ENCODE data around the gene CDH4.
"Not testable (repeated sequence)": the region's sequence is repeated elsewhere in the genome, so short reads cannot be mapped to it uniquely, and the experiment has no call there.

DNA sequence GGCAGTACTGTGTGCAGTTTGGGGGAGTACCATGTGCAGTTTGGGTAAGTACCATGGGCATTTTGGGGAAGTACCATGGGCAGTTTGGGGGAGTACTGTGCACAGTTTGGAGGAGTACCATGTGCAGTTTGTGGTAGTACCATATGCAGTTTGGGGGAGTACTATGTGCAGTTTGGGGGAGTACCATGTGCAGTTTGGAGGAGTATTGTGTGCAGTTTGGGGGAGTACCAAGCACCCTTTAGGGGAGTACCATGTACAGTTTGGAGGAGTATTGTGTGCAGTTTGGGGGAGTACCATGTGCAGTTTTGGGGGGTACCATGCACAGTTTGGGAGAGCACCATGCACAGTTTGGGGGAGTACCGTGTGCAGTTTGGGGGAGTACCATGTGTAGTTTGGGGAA lies 21.6 kb downstream of the CDH4 start:
- TF ChIP-seq, protein P1, sequence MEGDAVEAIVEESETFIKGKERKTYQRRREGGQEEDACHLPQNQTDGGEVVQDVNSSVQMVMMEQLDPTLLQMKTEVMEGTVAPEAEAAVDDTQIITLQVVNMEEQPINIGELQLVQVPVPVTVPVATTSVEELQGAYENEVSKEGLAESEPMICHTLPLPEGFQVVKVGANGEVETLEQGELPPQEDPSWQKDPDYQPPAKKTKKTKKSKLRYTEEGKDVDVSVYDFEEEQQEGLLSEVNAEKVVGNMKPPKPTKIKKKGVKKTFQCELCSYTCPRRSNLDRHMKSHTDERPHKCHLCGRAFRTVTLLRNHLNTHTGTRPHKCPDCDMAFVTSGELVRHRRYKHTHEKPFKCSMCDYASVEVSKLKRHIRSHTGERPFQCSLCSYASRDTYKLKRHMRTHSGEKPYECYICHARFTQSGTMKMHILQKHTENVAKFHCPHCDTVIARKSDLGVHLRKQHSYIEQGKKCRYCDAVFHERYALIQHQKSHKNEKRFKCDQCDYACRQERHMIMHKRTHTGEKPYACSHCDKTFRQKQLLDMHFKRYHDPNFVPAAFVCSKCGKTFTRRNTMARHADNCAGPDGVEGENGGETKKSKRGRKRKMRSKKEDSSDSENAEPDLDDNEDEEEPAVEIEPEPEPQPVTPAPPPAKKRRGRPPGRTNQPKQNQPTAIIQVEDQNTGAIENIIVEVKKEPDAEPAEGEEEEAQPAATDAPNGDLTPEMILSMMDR (IDR thresholded peaks at IDR 0.05), result not testable (repeated sequence)
- not testable (repeated sequence) for TF ChIP-seq POLR2A (IDR thresholded peaks at IDR 0.05)
